AG10803 (cell line): Measurements from ENCODE around the gene RGPD8.

ENCODE experiments used
- DNase-seq: peaks from one replicate; pipeline ENCODE4 v3.0.0; 2010; ENCODE audit warnings: low read depth
- H3K4me3 ChIP-seq: 2 replicates; pipeline ENCODE4 v1.5.1; 2011; ENCODE audit warnings: mild to moderate bottlenecking, low read length, control low read depth
- CTCF ChIP-seq: conservative IDR thresholded peaks from 2 replicates; pipeline ENCODE4 v1.5.1; 2011; ENCODE audit warnings: mild to moderate bottlenecking, low read length, control low read depth, inconsistent platforms

The RGPD8 gene

GRCh38 chr2:112476434-112476833, 43.0 kb upstream of the RGPD8 start:
- TF ChIP-seq CTCF = no peak
- DNase-seq = no peak
- no peak overlapping the region for H3K4me3 ChIP-seq

- H3K4me3 ChIP-seq = no peak overlapping the region
- TF ChIP-seq CTCF = no peak
- DNase-seq = peak; percentile 58
These were observed 41.5 kb upstream of the RGPD8 start for GRCh38 chr2:112474844-112475486.

GRCh38 chr2:112472547-112473263, 39.3 kb upstream of the RGPD8 start:
- DNase-seq = no peak
- H3K4me3 ChIP-seq = no peak overlapping the region
- TF ChIP-seq CTCF = no peak

- H3K4me3 ChIP-seq = no peak overlapping the region
- peak; percentile 32 for DNase-seq
- peak; percentile 43 for TF ChIP-seq CTCF
These were observed 31.9 kb upstream of the RGPD8 start for GRCh38 chr2:112465382-112465781.

- TF ChIP-seq CTCF = no peak
- DNase-seq = no peak
- H3K4me3 ChIP-seq = no peak overlapping the region
These were observed 29.8 kb upstream of the RGPD8 start for GRCh38 chr2:112463256-112463655.

GRCh38 chr2:112462178-112462577, 28.7 kb upstream of the RGPD8 start:
- no peak for DNase-seq
- no peak for TF ChIP-seq CTCF
- H3K4me3 ChIP-seq = no peak overlapping the region

GRCh38 chr2:112459372-112459771, 25.9 kb upstream of the RGPD8 start:
- TF ChIP-seq CTCF = no peak

More at GRCh38 chr2:112459372-112459771, 25.9 kb upstream of the RGPD8 start:
- H3K4me3 ChIP-seq = no peak overlapping the region
- DNase-seq = no peak
